Measurements from ENCODE around the gene KCNJ4.

KCNJ4 gene

GRCh38 chr22:38452373-38453065 lies 2.5 kb downstream of the KCNJ4 start:
- DNase-seq: no peak

- no peak for DNase-seq
Observed at GRCh38 chr22:38451864-38452263, 3.1 kb downstream of the KCNJ4 start.

GRCh38 chr22:38451404-38451803 lies 3.6 kb downstream of the KCNJ4 start:
- no peak for DNase-seq

GRCh38 chr22:38450234-38450797 lies 4.7 kb downstream of the KCNJ4 start:
- DNase-seq: no peak

- DNase-seq: no peak
Observed at GRCh38 chr22:38449776-38450175, 5.2 kb downstream of the KCNJ4 start.

GRCh38 chr22:38448945-38449745 lies 5.9 kb downstream of the KCNJ4 start:
- DNase-seq: no peak

- DNase-seq: no peak
Observed at GRCh38 chr22:38446018-38446601, 8.9 kb downstream of the KCNJ4 start.

- DNase-seq: no peak
Observed at GRCh38 chr22:38444783-38445182, 10.2 kb downstream of the KCNJ4 start.

- no peak for DNase-seq
Observed at GRCh38 chr22:38443628-38444521, 11.1 kb downstream of the KCNJ4 start.

GRCh38 chr22:38442967-38443627 lies 11.9 kb downstream of the KCNJ4 start:
- no peak for DNase-seq

- DNase-seq: no peak
Observed at GRCh38 chr22:38441620-38442287, 13.2 kb downstream of the KCNJ4 start.

GRCh38 chr22:38440747-38441350 lies 14.2 kb downstream of the KCNJ4 start:
- no peak for DNase-seq

GRCh38 chr22:38437416-38437815 lies 17.6 kb downstream of the KCNJ4 start:
- no peak for DNase-seq

- no peak for DNase-seq
Observed at GRCh38 chr22:38436629-38437395, 18.2 kb downstream of the KCNJ4 start.

- DNase-seq: no peak
Observed at GRCh38 chr22:38435965-38436364, 19.0 kb downstream of the KCNJ4 start.

- DNase-seq: no peak
Observed at GRCh38 chr22:38435010-38435409, 20.0 kb downstream of the KCNJ4 start.

GRCh38 chr22:38433871-38434270 lies 21.1 kb downstream of the KCNJ4 start:
- no peak for DNase-seq

- DNase-seq: no peak
Observed at GRCh38 chr22:38432264-38432663, 22.7 kb downstream of the KCNJ4 start.

- DNase-seq: no peak
Observed at GRCh38 chr22:38431266-38432010, 23.6 kb downstream of the KCNJ4 start.

All from hematopoietic multipotent progenitor cell treated with erythropoietin and hydrocortisone succinate and interleukin-3 and kit ligand, for 4 days (in vitro differentiated cells).